CD4-positive, alpha-beta T cell treated with Interleukin-17A for 4 hours (primary cell): ENCODE results near the gene MAGEA11.
"Not testable (repeated sequence)": the region's sequence is repeated elsewhere in the genome, so short reads cannot be mapped to it uniquely, and the experiment has no call there.

Source experiments
- DNase-seq: peaks from one replicate; pipeline ENCODE4 v3.0.0-alpha.2; 2020; ENCODE audit warnings: mixed read lengths

MAGEA11 gene

DNA sequence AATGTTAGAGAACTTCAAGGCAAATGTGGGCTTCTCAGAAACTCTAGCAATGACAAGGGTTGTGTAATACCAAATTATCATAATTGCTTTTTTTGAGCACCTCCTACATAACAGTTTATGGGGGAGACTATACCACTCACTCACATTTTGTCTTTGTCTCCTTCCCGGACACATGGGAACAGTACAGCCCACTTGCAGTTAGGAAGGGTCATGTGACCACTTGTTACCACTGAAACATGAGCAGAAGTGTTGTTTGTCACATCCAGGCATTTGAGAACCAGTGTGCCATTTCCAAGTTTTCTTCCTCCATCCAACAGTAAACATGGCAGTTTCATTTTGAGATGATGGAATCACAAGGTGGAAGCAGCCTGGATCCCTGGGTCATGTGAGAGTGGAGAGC, 6.9 kb downstream of the MAGEA11 start:
- no peak for DNase-seq

DNA sequence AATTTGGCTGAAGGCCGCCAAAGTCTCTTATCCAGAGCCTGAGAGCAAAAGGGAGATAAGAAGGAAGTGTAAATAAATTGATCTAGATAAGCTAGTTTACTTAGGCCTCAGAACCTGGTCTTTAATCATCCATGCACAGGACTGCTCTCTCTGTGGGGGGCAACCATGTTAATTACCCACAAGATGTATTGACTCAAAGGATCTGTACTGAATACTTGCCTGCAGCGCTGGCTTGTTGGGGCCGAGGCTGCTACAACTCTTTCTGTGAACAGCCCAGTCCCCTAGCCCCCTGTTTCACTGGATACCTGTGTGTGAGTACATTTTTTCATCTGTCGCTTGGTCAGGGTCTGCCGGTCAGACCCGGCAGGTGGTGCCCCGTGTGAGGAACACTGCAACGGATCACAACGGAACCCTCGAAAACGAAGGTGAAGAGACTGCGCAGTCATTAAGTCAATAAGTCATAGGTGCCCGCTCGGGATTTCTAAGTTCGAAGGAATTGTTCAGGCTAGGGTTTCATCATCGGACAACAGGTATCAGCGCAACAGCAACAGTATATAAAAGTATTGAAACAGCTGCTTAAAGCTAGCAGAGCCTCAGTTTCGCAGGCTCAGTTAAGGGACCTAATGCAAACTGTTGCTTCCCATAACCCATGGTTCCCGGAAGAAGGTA, 8.3 kb downstream of the MAGEA11 start:
- DNase-seq, result no peak

DNA sequence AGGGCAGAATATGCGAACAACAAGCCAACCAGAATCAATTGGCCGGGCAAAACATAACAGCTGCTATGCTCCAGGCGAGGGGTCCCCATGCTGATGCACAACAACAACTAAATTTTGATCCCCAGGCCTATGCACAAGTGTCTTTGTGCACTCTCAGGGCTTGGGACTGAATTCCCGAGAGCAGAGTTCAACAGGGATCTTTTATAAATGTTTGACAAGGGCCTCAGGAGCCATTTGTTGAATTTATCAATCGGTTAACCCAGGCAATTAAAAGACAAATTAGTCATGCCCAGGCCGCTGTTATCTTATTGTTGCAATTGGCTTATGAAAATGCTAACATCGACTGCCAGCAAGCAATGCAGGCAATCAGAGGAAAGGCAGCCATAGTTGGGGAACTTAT, 9.4 kb downstream of the MAGEA11 start:
- DNase-seq, result not testable (repeated sequence)

DNA sequence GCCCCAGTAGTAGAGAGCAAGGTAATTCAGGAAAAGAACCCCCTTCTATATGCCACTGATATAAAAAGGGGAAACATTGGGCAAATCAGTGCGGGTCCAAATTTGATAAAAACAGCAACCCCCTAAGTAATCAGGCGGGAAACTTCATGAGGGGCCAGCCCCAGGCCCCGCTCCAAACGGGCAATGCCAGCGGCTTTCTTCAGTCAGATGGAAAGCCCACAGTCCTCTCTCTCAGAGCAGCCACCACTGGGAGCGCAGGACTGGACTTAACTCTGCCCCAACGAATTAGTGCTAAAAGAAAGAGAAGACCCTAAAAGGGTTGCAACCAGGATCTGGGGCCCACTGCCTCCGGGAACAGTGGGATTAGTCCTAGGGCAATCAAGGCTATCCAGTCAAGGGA, 9.9 kb downstream of the MAGEA11 start:
- no peak for DNase-seq

DNA sequence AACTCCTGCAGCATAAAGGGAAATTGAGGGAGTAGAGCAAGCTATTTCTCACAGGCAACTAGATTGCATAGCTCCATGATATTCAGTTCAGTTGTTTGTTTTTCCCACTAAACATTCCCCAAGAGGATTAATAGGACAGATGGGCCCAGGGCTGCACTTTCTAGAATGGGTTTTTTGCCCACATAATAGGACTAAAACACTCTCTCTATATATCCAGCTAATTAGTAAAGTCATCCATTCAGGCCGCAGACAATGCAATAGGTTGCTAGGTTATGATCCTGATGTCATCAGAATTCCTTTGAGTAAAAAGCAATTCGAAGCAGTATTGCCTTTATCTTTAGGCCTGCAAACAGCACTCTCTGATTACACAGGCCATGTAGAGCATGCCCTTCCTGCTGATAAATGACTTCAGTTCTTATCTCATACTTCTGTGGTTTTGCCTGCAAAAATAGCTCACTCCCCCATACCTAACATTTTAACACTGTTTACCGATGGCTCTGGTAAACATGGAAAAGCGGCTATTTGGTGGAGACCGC, 11.8 kb downstream of the MAGEA11 start:
- DNase-seq, result not testable (repeated sequence)

DNA sequence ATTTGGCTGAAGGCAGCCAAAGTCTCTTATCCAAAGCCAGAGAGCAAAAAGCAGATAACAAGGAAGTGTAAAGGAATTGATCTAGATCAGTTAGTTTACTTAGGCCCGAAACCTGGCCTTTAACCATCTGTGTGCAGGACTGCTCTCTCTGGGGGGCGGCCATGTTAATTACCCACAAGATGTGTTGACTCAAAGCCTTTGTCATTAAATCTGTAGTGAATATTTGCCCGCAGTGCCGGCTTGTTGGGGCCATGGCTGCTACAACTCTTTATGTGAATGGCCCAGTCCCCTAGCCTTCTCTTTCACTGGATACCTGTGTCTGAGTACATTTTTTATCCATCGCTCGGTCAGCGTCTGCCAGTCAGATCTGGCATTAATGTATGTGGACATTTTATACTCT, 15.4 kb downstream of the MAGEA11 start:
- not testable (repeated sequence) for DNase-seq

DNA sequence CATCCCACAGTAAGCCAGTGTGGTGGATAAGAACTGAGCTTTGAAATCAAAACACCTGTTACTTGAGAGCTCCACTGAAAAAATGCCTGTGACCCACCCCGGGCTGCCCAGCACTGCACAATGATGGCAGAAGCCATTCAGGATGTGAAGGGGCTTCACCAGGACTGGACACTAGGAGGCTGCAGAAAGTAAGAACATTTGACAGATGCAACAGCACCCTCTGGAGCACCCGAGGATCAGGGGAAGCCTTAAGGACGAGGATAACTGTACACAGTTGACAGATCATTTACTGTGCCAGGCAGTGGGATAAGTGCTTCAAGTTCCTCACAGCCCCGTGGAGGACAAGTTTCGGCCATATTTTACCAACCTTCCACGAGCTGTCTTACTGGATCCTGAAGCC, 30.4 kb downstream of the MAGEA11 start:
- DNase-seq, result not testable (repeated sequence)

DNA sequence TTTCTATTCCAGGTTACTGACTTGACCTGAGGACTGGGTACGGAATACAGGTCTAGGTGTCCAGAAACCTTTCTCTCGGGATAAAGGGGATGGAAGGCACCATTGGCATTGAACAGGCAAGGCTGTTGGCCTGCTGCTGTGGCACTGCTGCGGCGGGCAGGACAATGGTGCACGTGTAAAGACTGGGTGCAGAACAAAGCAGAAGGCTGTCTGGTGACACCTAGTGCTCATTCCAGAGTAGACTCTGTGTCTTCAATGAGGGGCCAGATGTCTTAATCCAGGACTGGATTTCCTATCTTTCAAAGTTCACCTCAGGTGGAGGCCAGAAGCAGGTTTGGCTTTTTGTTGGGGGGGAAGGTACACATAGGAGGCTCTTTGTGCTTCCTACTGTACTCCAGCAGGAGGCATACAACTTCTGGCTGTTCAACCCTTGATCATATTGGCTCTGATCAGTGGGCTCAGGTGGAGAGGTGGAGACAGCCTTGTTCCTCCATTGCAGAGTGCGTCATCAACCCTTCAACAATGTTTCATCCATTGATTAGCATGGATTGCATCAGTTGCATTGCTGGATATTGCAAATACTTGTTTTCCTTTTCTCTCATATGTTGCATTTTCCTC, 34.6 kb downstream of the MAGEA11 start:
- not testable (repeated sequence) for DNase-seq

DNA sequence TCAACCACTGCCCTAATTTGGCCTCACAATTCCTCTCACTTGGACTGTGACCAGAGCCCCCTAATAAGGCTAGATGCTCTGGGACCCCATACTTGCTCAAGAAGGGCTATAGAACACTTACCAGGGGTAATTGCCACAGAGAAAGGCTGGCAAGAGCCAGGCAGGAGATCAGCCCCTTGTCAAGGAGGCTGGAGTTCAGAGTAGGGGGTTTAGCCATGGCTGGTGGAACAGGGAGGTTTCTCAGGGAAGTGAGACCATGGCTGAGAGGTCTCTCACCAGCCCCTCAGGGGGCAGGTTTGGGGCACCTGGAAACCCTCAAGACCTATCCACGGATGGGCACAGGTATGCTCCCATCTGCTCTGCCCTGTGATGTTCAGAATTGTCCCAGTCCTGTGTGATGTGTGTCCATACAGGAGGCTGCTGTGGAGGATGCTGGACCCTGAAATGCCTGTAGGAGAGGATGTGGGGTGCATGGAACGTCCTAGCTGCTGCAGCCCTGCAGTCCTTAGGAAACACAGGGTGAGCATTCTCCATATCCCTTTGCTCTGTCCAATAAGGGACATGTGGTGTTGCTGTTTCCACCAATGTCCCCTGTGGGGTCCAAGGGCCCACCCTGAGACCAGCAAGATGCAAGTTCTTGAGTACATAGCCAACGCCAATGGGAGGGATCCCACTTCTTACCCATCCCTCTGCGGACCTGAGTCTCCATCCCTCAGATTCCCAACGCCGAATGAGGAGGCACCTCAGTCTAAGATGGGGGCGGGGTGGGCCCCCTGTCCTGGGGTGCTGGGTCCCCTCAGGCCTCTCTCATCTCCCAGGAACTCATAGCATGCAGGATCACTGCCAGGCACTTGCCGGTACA, 45.6 kb downstream of the MAGEA11 start:
- DNase-seq, result no peak

DNA sequence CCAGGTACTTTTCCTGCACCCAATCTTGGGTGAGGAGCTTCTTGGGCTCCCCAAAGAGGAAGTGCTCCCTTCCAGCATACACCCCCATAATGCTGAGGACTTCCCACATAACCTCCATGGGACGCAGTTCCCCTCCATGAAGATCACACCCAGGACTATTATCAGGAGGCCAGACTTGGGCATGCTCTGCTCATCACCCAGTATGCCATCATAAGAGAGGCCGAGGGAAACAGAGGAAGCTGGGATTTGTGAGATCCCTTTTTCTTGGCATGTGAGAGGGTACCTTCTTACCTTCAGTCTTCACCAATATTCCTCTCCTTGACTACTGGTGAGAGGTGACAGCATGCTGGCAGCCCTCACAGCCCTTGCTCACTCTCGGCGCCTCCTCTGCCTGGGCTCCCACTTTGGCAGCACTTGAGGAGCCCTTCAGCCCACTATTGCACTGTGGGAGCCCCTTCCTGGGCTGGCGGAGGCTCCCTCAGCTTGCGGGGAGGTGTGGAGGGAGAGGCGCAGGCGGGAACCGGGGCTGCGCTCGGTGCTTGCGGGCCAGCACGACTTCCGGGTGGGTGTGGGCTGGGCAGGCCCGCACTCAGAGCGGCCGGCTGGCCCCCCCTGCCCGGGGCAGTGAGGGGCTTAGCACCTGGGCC, 46.3 kb downstream of the MAGEA11 start:
- DNase-seq, result no peak

DNA sequence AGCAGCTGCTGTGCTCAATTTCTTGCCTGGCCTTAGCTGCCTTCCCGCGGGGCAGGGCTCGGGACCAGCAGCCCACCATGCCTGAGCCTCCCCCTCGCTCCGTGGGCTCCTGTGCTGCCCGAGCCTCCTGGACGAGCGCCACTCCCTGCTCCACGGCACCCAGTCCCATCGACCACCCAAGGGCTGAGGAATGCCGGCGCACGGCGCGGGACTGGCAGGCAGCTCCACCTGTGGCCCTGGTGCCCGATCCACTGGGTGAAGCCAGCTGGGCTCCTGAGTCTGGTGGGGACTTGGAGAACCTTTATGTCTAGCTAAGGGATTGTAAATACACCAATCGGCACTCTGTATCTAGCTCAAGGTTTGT, 46.8 kb downstream of the MAGEA11 start:
- DNase-seq, result not testable (repeated sequence)

DNA sequence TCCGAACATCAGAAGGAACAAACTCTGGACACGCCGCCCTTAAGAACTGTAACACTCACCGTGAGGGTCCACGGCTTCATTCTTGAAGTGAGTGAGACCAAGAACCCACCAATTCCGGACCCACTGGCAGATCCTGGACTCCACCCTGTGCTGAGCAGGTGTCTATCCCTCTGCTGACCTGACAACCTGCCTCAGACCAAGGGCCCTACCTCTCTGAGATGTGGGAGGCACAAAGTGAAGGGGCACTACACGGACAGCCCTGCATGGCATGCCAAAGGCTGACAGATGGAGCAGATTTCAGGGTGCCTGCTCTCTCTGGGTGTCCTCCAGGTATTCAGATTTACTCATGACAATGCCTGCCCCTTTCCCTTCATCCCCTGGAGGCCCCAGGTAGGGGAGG, 48.0 kb downstream of the MAGEA11 start:
- no peak for DNase-seq

DNA sequence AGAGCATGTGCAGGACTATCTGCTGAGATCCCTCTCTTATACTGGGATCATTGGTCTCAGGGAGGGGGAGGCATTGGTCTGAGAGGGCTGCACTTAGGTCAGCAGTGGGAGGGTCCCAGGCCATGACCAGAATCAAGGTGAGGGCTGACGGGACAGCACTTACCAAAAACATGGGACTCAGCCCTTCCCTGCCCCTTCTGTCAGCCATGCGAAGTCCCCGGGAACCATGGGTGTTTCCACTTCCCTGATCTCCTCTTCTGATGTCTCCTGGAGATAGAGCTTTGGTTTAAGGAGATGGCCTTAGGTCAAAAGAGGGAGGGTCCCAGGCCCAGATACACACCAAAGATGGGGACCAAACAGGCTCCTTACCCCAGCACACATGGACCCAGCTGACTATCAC, 49.1 kb downstream of the MAGEA11 start:
- DNase-seq, result no peak

DNA sequence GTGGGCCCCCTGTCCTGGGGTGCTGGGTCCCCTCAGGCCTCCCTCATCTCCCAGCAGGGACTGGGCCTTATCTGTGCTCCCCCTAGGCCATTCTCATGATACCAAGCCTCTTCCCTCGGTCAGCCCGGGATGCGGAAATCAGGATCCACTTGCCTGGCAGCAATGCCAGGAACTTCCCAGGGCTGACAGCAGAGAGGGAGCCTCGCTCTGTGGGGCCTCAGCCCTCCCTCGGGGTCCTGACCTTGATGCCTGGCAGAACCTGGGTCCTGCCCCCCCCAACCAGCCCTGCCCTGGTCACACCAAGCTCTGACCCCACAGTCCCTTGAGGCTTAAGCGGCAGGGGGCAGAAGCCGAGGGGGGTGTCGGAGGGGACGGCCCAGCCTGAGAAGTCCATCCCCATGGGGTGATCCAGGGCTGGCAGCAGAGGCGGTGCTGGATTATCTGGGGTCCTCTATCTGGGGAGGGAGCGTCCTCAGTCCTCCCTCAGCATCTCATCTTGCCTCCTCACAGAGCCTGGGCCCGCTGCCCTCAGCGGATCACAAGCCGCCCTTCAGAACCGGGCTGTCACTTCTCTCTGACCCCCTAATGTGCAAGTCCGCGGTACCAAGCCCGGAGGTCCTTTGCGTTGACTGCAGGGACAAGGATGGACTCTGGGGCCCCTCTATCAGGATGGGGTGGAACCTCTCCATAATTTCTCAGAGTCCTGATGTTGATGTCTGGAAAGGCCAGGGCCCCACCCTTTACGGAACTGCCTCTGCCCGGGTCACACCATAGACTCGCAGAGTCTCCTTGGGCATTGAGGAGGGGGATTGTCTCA, 50.2 kb downstream of the MAGEA11 start:
- not testable (repeated sequence) for DNase-seq

DNA sequence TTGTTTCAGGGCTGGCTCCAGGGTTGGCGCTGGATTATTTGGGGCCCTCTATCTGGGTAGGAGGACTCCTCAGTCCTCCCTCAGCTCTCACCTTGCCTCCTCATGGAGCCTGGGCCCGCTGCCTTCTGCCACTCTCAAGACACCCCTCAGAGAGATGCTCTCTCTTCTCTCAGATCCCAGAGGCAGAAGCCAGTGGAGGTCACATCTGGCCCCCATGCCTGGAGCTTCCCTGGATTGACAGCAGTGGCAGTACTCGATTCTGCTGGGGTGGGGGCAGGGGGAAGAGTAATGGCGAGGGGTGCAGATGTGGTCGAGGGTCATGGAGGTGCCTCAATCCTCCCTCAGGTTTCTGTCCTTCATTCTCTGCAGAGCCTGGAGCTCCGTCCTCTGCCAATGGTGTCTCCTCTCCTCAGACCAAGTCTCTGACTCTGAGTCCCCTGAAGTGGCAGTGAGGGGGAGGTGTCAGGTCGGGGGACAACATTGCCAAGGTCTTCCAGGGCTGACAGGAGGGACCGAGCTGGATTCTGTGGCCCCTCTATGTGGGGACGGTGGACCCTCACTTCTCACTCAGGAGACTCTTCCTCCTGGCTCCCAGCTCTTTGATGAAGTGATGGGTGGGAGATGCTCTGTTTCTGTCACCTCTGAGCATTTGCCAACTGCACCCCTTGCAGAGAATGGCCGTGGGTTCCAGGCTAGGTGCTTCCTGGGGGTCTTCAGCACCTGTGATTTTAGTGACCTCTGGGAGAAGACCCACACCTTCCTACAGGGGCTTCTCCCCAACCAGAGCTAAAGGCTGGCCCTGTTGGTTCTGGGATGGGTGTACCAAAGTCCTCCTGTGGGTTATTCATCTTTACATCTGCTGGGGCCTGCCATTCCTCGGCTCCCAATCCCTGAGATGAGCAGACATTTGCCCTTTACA, 51.1 kb downstream of the MAGEA11 start:
- DNase-seq, result no peak
